Right lobe of liver (tissue), 6 donors: ENCODE results near the gene HTT-AS. TPM values are rescaled to one million over a fixed set of nuclear protein-coding genes. Genes with fewer than 3 reads are reported as not detected.

ENCODE experiments used
- ATAC-seq, 4 donors: fragments of 200-7000 bp; cut with Tn5 transposase; one replicate each; pipeline ENCODE4 v1.9.1; 2020; ENCODE audit warnings: mild to moderate bottlenecking in 4 of 4, moderate library complexity in 4 of 4
- DNase-seq, 3 donors: peaks; one replicate each; pipeline ENCODE4 v3.0.0-alpha.2; 2020
- H3K27ac ChIP-seq, 3 donors: fragments of 200-600 bp; one replicate each; pipeline ENCODE4 v1.8.0; 2022
- H3K27me3 ChIP-seq, 2 donors: fragments of 200-600 bp; one replicate each; pipeline ENCODE4 v1.8.0; 2022
- H3K36me3 ChIP-seq, 4 donors: fragments of 200-600 bp; sonication (generic) in 1 of 4; one replicate each; pipeline versions ENCODE4 v1.5.1 to v1.8.0; 2017 to 2022; ENCODE audit warnings: control low read depth in 1 of 4
- H3K4me1 ChIP-seq, 4 donors: fragments of 200-600 bp; sonication (generic) in 1 of 4; one replicate each; pipeline versions ENCODE4 v1.5.1 to v1.8.0; 2017 to 2022; ENCODE audit warnings: control low read depth in 1 of 4
- H3K4me3 ChIP-seq, 3 donors: fragments of 200-600 bp; one replicate each; pipeline ENCODE4 v1.8.0; 2022
- H3K9me3 ChIP-seq, 4 donors: fragments of 200-600 bp; sonication (generic) in 1 of 4; one replicate each; pipeline versions ENCODE4 v1.5.1 to v1.8.0; 2017 to 2022; ENCODE audit warnings: control low read depth in 1 of 4
- CTCF ChIP-seq, 4 donors: fragments of 200-600 bp in 3 of 4; fragments of 450-650 bp in 1 of 4; IDR thresholded peaks; one replicate each; pipeline versions ENCODE4 v1.5.1 to v1.8.0; 2016 to 2022; ENCODE audit warnings: antibody characterized with exemption in 4 of 4, mild to moderate bottlenecking in 2 of 4
- POLR2A ChIP-seq: fragments of 450-650 bp; IDR thresholded peaks from one replicate; pipeline ENCODE4 v1.6.1; 2017; ENCODE audit warnings: antibody characterized with exemption, mild to moderate bottlenecking
- WGBS: methylation state at CpG from one replicate; pipeline ENCODE4 v1.1.6; 2018; ENCODE audit warnings: low coverage, low lambda C conversion rate; ENCODE audit not compliant: insufficient coverage; ENCODE audit errors: missing lambda C conversion rate; 5-methylcytosine and 5-hydroxymethylcytosine counted together
- intact Hi-C, 2 donors: fragments of 100-400 bp; cut with DNase I; formaldehyde crosslinking; loops; one replicate each; pipeline versions ENCODE4 v1.11.2 to v1.14.1; 2022
- total RNA-seq, 6 experiments: library from RNA; depleted of rRNA in 2 of 6; stranded (reverse); fragments of >200 nt in 2 of 6; fragmentation: NEBNext Ultra II Directional in 3 of 6; extraction: Animal tissue kit (Norgen Biotek cat#: 25700) in 3 of 6; gene quantifications; one replicate each; pipeline versions ENCODE4 v1.1.0 to v1.2.4, GENCODE V29; 2016 to 2023
- donor health status: DM: no; HTN: yes; CAD: no.
- donor health status: DM: no; HTN: no; CAD: no.
- donor health status: DM: no; HTN: no; CAD: no.
- donor health status: DM: no; HTN: yes; CAD: no.
- donor health status: DM: no; HTN: yes; CAD: no.

Gene HTT-AS
- total RNA-seq, 6 experiments from 2014 or later, result not detected

GRCh38 chr4:3037957-3038461 lies 36.3 kb downstream of the HTT-AS start:
- no peaks in the 10 kb centered on the region for H3K9me3 ChIP-seq
- ATAC-seq, result no peak
- H3K4me1 ChIP-seq, result peaks cover 0 to 10% (median 0%) of the 10 kb centered on the region in 4 donors
- no peaks in the 10 kb centered on the region for H3K36me3 ChIP-seq
- peak in 1 of 3 donors; percentile 41 for DNase-seq
- 47% methylated on average over 4 of the region's 6 CpGs for WGBS
- TF ChIP-seq POLR2A (no peak), CTCF (IDR thresholded peaks at IDR 0.05) (no peak)
- intact Hi-C loops, result loop anchor here in 1 of 2 donors (10.0 kb wide), 2 partner anchors 63 to 273 kb away; no protein-coding TSS in a partner anchor
- no peaks in the 10 kb centered on the region for H3K27me3 ChIP-seq
- no peak overlapping the region for H3K4me3 ChIP-seq
- no peak overlapping the region for H3K27ac ChIP-seq

GRCh38 chr4:3036131-3036952 lies 38.0 kb downstream of the HTT-AS start:
- 78% methylated on average over 7 of the region's 21 CpGs for WGBS
- TF ChIP-seq CTCF (IDR thresholded peaks at IDR 0.05) (no peak), POLR2A (no peak)

GRCh38 chr4:3035674-3036073 lies 38.7 kb downstream of the HTT-AS start:
- Histone ChIP-seq H3K4me3 (no peak overlapping the region), H3K27ac (no peak overlapping the region), H3K36me3 (no peaks in the 10 kb centered on the region), H3K27me3 (no peaks in the 10 kb centered on the region), H3K4me1 (no peaks in the 10 kb centered on the region), H3K9me3 (no peaks in the 10 kb centered on the region)
- DNase-seq (no peak), ATAC-seq (no peak)
- 83% methylated on average over 3 of the region's 6 CpGs for WGBS
- intact Hi-C loops, result loop anchor here in 1 of 2 donors (10.0 kb wide), 2 partner anchors 61 to 271 kb away; no protein-coding TSS in a partner anchor
- TF ChIP-seq POLR2A (no peak), CTCF (IDR thresholded peaks at IDR 0.05) (no peak)

More at GRCh38 chr4:3036131-3036952, 38.0 kb downstream of the HTT-AS start:
- Histone ChIP-seq H3K4me1 (peaks cover 0 to 1% (median 0%) of the 10 kb centered on the region in 4 donors), H3K36me3 (no peaks in the 10 kb centered on the region), H3K4me3 (no peak overlapping the region), H3K9me3 (no peaks in the 10 kb centered on the region), H3K27ac (no peak overlapping the region), H3K27me3 (no peaks in the 10 kb centered on the region)
- DNase-seq (no peak), ATAC-seq (no peak)
- intact Hi-C loops, result loop anchor here in 1 of 2 donors (10.0 kb wide), 2 partner anchors 62 to 272 kb away; no protein-coding TSS in a partner anchor

- Histone ChIP-seq H3K9me3 (no peaks in the 10 kb centered on the region), H3K27ac (no peak overlapping the region), H3K36me3 (no peaks in the 10 kb centered on the region), H3K27me3 (no peaks in the 10 kb centered on the region), H3K4me3 (no peak overlapping the region), H3K4me1 (no peaks in the 10 kb centered on the region)
- DNase-seq (no peak), ATAC-seq (no peak)
- WGBS, result 81% methylated on average over 6 of the region's 8 CpGs
- intact Hi-C loops, result loop anchor here in 1 of 2 donors (10.0 kb wide), 2 partner anchors 60 to 270 kb away; no protein-coding TSS in a partner anchor
- TF ChIP-seq POLR2A, result no peak
- TF ChIP-seq CTCF (IDR thresholded peaks at IDR 0.05), result no peak
These were observed 39.1 kb downstream of the HTT-AS start for GRCh38 chr4:3035249-3035648.
